Cerebellar cortex (tissue), 1 donor: ENCODE data around the gene OR52M1.

Experiments used
- DNase-seq: peaks from one replicate; pipeline ENCODE4 v3.0.0-alpha.2; 2015; ENCODE audit warnings: low spot score

OR52M1 gene

GRCh38 chr11:4569075-4569474 is 24.1 kb downstream of the OR52M1 start:
- no peak for DNase-seq

GRCh38 chr11:4576880-4577279 is 31.9 kb downstream of the OR52M1 start:
- no peak for DNase-seq

DNA sequence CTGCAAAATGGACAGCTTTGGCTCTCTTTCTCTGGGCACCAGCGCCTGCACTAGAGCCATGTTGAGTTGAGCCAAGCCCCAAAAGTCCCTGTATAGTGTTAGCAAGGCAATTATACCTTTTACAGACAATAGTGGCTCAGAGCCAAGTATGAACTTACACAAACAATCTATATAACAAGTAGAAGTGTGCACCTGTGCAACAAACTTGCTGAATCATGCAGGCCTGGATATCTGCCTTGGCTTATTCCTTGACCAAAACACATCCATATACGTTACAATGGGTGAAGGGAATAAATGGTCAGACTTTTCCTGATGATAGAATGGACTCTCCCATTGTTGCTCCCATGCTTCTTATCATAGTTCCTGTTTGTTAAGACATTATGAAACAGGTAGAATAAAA is 32.8 kb downstream of the OR52M1 start:
- no peak for DNase-seq

DNA sequence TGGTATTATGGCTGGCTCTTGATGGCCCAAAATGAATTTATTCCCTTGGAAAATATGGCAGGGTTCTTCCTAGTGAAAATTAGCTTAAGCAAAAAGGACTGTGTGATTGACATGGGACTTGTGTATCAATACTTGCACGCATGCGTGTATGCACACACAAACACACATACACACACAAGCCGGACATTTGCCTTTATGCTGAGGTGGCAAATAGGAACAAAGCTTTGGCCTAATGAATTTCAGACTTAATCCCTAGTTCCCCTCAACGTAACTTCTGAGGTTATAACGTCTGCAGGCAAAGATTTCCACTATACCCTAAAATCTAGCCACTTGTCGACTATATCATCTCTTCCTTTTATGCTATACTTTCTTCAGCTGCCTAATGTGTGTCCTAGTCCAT is 33.6 kb downstream of the OR52M1 start:
- DNase-seq, result no peak

GRCh38 chr11:4580124-4580523 is 35.1 kb downstream of the OR52M1 start:
- DNase-seq, result no peak

- DNase-seq, result no peak
Observed at GRCh38 chr11:4581443-4581842, 36.5 kb downstream of the OR52M1 start, which contains the start of gene OR52I2. Gene OR52I2, plus strand, starts transcription at chr11:4581743.

GRCh38 chr11:4589017-4589416 is 44.0 kb downstream of the OR52M1 start:
- no peak for DNase-seq

DNA sequence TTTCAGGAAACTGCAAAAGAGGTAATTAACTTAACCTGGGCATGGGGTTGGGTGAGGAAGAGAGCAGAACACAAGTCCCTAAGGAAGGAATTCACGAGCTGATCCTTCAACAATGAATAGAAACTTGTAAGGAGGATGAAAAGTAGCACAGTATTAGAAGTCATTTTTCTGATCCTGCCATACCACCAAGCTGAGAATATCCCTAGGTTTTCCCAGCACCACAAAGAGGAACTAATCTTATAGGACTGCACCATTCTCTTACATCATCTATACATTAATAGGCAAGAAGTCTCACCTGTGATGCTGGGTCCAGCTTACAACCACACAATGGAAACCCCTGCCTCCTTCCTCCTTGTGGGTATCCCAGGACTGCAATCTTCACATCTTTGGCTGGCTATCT is 48.7 kb downstream of the OR52M1 start, which contains the start of gene OR52I1:
OR52I1 (plus strand) TSS at position 301 of the 400 bp plus-strand sequence; CDS start at position 301, 0 bp downstream.
- DNase-seq, result no peak
